Esophagus (tissue), 2 donors: ENCODE results near the gene PHF21B. TPM values are rescaled to one million over a fixed set of nuclear protein-coding genes. Genes with fewer than 3 reads are reported as not detected.

ENCODE experiments used
- H3K27ac ChIP-seq, 2 donors: one replicate each; pipeline ENCODE4 v1.5.1; 2013; ENCODE audit warnings: low read depth in 2 of 2, mild to moderate bottlenecking in 2 of 2, inconsistent platforms in 1 of 2, low read length in 1 of 2, moderate library complexity in 1 of 2
- H3K27me3 ChIP-seq, 2 donors: one replicate each; pipeline ENCODE4 v1.6.1; 2013; ENCODE audit warnings: low read length in 2 of 2, control low read depth in 1 of 2, mild to moderate bottlenecking in 1 of 2; ENCODE audit not compliant: insufficient read depth in 2 of 2, control insufficient read depth in 1 of 2
- H3K36me3 ChIP-seq, 2 donors: one replicate each; pipeline ENCODE4 v1.6.1; 2013; ENCODE audit warnings: low read length in 1 of 2; ENCODE audit not compliant: control insufficient read depth in 2 of 2, insufficient read depth in 2 of 2
- H3K4me1 ChIP-seq, 2 donors: one replicate each; pipeline ENCODE4 v1.6.1; 2013; ENCODE audit warnings: low read length in 1 of 2; ENCODE audit not compliant: control insufficient read depth in 2 of 2, insufficient read depth in 2 of 2
- H3K4me3 ChIP-seq, 2 donors: one replicate each; pipeline ENCODE4 v1.5.1; 2013; ENCODE audit warnings: low read length in 2 of 2, mild to moderate bottlenecking in 2 of 2, low read depth in 1 of 2, moderate library complexity in 1 of 2
- H3K9me3 ChIP-seq, 2 donors: one replicate each; pipeline ENCODE4 v1.6.1; 2013; ENCODE audit warnings: mild to moderate bottlenecking in 2 of 2, low read depth in 1 of 2, low read length in 1 of 2, moderate library complexity in 1 of 2; ENCODE audit not compliant: control insufficient read depth in 2 of 2, insufficient read depth in 1 of 2
- WGBS, 2 donors: extraction: QIAGEN DNeasy Blood & Tissue Kit; methylation state at CpG; one replicate each; pipeline ENCODE4 v1.1.7; 2013; 5-methylcytosine and 5-hydroxymethylcytosine counted together
- polyA plus RNA-seq, 2 donors: library from polyadenylated mRNA; stranded (reverse); fragments of 200-250 nt; gene quantifications; one replicate each; pipeline ENCODE4 v1.2.3, GENCODE V29; 2013
- donor health status: healthy with polysubstance abuse.
- donor health status: Bipolar disorder and iron deficiency.

PHF21B gene
- polyA plus RNA-seq, 2 donors: 0.08 to 0.25 TPM

- Histone ChIP-seq H3K4me3 (no peak overlapping the region), H3K36me3 (no peaks in the 10 kb centered on the region), H3K9me3 (no peaks in the 10 kb centered on the region), H3K27ac (no peak overlapping the region), H3K27me3 (no peaks in the 10 kb centered on the region), H3K4me1 (no peaks in the 10 kb centered on the region)
- WGBS, 2 donors: 26 to 30% methylated on average over 7 of the region's 7 CpGs
Observed at GRCh38 chr22:44995105-44995514, 14.7 kb downstream of the PHF21B start.

- Histone ChIP-seq H3K4me1 (no peaks in the 10 kb centered on the region), H3K9me3 (peaks cover 0 to 2% of the 10 kb centered on the region in 2 donors), H3K27ac (no peak overlapping the region), H3K4me3 (no peak overlapping the region), H3K27me3 (no peaks in the 10 kb centered on the region), H3K36me3 (no peaks in the 10 kb centered on the region)
- 73 to 75% methylated on average over 19 of the region's 19 CpGs for WGBS, 2 donors
Observed at GRCh38 chr22:44994399-44995104, 15.3 kb downstream of the PHF21B start.

- Histone ChIP-seq H3K36me3 (no peaks in the 10 kb centered on the region), H3K27ac (no peak overlapping the region), H3K4me3 (no peak overlapping the region), H3K4me1 (no peaks in the 10 kb centered on the region), H3K9me3 (peaks cover 0 to 2% of the 10 kb centered on the region in 2 donors), H3K27me3 (no peaks in the 10 kb centered on the region)
- WGBS, 2 donors: 84 to 88% methylated on average over 13 of the region's 13 CpGs
Observed at GRCh38 chr22:44992166-44992565, 17.6 kb downstream of the PHF21B start.

- H3K27ac ChIP-seq: no peak overlapping the region
- peaks cover 0 to 2% of the 10 kb centered on the region in 2 donors for H3K9me3 ChIP-seq
- WGBS, 2 donors: 77 to 79% methylated on average over 10 of the region's 10 CpGs
- H3K27me3 ChIP-seq: no peaks in the 10 kb centered on the region
- no peaks in the 10 kb centered on the region for H3K4me1 ChIP-seq
- no peak overlapping the region for H3K4me3 ChIP-seq
- H3K36me3 ChIP-seq: no peaks in the 10 kb centered on the region
Observed at GRCh38 chr22:44991218-44991617, 18.6 kb downstream of the PHF21B start.

- WGBS, 2 donors: 75 to 80% methylated on average over 15 of the region's 15 CpGs
- Histone ChIP-seq H3K4me1 (no peaks in the 10 kb centered on the region), H3K27ac (no peak overlapping the region), H3K36me3 (no peaks in the 10 kb centered on the region), H3K9me3 (peaks cover 0 to 2% of the 10 kb centered on the region in 2 donors), H3K4me3 (no peak overlapping the region), H3K27me3 (no peaks in the 10 kb centered on the region)
Observed at GRCh38 chr22:44990810-44991209, 19.0 kb downstream of the PHF21B start.

GRCh38 chr22:44990328-44990727 lies 19.5 kb downstream of the PHF21B start:
- 78 to 81% methylated on average over 13 of the region's 13 CpGs for WGBS, 2 donors
- H3K36me3 ChIP-seq: no peaks in the 10 kb centered on the region
- no peaks in the 10 kb centered on the region for H3K27me3 ChIP-seq
- no peaks in the 10 kb centered on the region for H3K4me1 ChIP-seq
- H3K9me3 ChIP-seq: peaks cover 0 to 2% of the 10 kb centered on the region in 2 donors
- H3K27ac ChIP-seq: no peak overlapping the region
- H3K4me3 ChIP-seq: no peak overlapping the region

GRCh38 chr22:44988671-44989070 lies 21.1 kb downstream of the PHF21B start:
- 67 to 71% methylated on average over 5 of the region's 5 CpGs for WGBS, 2 donors
- no peaks in the 10 kb centered on the region for H3K4me1 ChIP-seq
- H3K4me3 ChIP-seq: no peak overlapping the region
- H3K27me3 ChIP-seq: no peaks in the 10 kb centered on the region
- H3K9me3 ChIP-seq: peaks cover 0 to 2% of the 10 kb centered on the region in 2 donors
- no peak overlapping the region for H3K27ac ChIP-seq
- no peaks in the 10 kb centered on the region for H3K36me3 ChIP-seq

- no peaks in the 10 kb centered on the region for H3K36me3 ChIP-seq
- H3K27me3 ChIP-seq: no peaks in the 10 kb centered on the region
- H3K27ac ChIP-seq: no peak overlapping the region
- H3K4me1 ChIP-seq: no peaks in the 10 kb centered on the region
- H3K4me3 ChIP-seq: no peak overlapping the region
- H3K9me3 ChIP-seq: peaks cover 0 to 2% of the 10 kb centered on the region in 2 donors
- WGBS, 2 donors: 86 to 90% methylated on average over 5 of the region's 5 CpGs
Observed at GRCh38 chr22:44986926-44987325, 22.9 kb downstream of the PHF21B start.

GRCh38 chr22:44985906-44986527 lies 23.8 kb downstream of the PHF21B start:
- no peaks in the 10 kb centered on the region for H3K27me3 ChIP-seq
- no peaks in the 10 kb centered on the region for H3K4me1 ChIP-seq
- 89 to 96% methylated on average over 4 of the region's 4 CpGs for WGBS, 2 donors
- H3K36me3 ChIP-seq: no peaks in the 10 kb centered on the region
- no peak overlapping the region for H3K4me3 ChIP-seq
- H3K9me3 ChIP-seq: peaks cover 0 to 2% of the 10 kb centered on the region in 2 donors
- H3K27ac ChIP-seq: no peak overlapping the region
